K562 (cell line): ENCODE results near the gene FAM83F. TPM values are rescaled to one million over a fixed set of nuclear protein-coding genes. Genes with fewer than 3 reads are reported as not detected.
A peak's percentile ranks its signal among the peaks of the same experiment; 100 is the strongest.

ENCODE experiments used
- ATAC-seq: fragments of 200-7000 bp; cut with Tn5 transposase; 3 replicates; pipeline ENCODE4 v1.9.1; 2020; ENCODE audit warnings: moderate library complexity
- BruUV-seq: library from RNA; stranded (reverse); fragments of 400-500 nt; replicated peaks from 2 replicates; lab custom pipeline; 2021; lab: Mats Ljungman, UMichigan
- CTCF ChIA-PET: fragments of 300-600 bp; formaldehyde crosslinking; extraction: SDS; loops from one replicate; lab custom pipeline; 2021; ENCODE audit warnings: low intra/inter-chr PET ratio; lab: Yijun Ruan, JAX
- POLR2A ChIA-PET: fragments of 300-600, 350-650 bp; sonication (Branson Sonifier 250); formaldehyde crosslinking; extraction: SDS; loops from one replicate; lab custom pipeline; 2021; ENCODE audit warnings: antibody characterized with exemption, inconsistent platforms; lab: Yijun Ruan, JAX
- DNase-seq, 4 experiments: peaks; one replicate each; pipeline versions ENCODE4 v3.0.0 to v3.0.0-alpha.2; 2011 to 2018; ENCODE audit warnings: low spot score in 3 of 4, mixed read lengths in 3 of 4; ENCODE audit errors: extremely low read depth in 1 of 4
- FAIRE-seq: peaks from 2 replicates; lab custom pipeline; 2011; peaks lifted over from hg19 to GRCh38; lab: Jason Lieb, UNC
- H2AFZ ChIP-seq: 2 replicates; pipeline ENCODE4 v1.6.0; 2011; ENCODE audit warnings: low read depth, low read length, control low read depth, inconsistent platforms
- H3K27ac ChIP-seq: fragments of 200-600 bp; 3 replicates; pipeline ENCODE4 v1.8.0; 2011; ENCODE audit warnings: low read depth, mild to moderate bottlenecking, control low read depth, inconsistent platforms, low read length, moderate library complexity, mixed read lengths; ENCODE audit errors: extremely low read depth
- H3K27me3 ChIP-seq, 2 experiments: fragments of 300-600 bp in 1 of 2; 2 replicates in 1 of 2; 3 replicates in 1 of 2; pipeline versions ENCODE4 v1.6.0 to v1.8.0; 2011; ENCODE audit warnings: inconsistent platforms in 2 of 2, low read length in 2 of 2, mild to moderate bottlenecking in 1 of 2, mixed read lengths in 1 of 2, moderate library complexity in 1 of 2; ENCODE audit not compliant: control insufficient read depth in 2 of 2, insufficient read depth in 2 of 2
- H3K36me3 ChIP-seq: fragments of 300-600 bp; 3 replicates; pipeline ENCODE4 v1.8.0; 2011; ENCODE audit warnings: mild to moderate bottlenecking, low read length, inconsistent platforms; ENCODE audit not compliant: control insufficient read depth, insufficient read depth
- H3K4me1 ChIP-seq, 2 experiments: fragments of 200-600 bp in 1 of 2; replicated peaks in 1 of 2; 2 replicates in 1 of 2; 3 replicates in 1 of 2; pipeline versions ENCODE4 v1.5.1 to v1.8.0; 2011; ENCODE audit warnings: inconsistent platforms in 2 of 2, low read length in 2 of 2, mild to moderate bottlenecking in 1 of 2, mixed read lengths in 1 of 2, moderate library complexity in 1 of 2; ENCODE audit not compliant: control insufficient read depth in 2 of 2, insufficient read depth in 2 of 2
- H3K4me2 ChIP-seq: 2 replicates; pipeline ENCODE4 v1.6.1; 2011; ENCODE audit warnings: low read length, control low read depth, inconsistent platforms, mixed read lengths; ENCODE audit not compliant: insufficient read depth
- H3K4me3 ChIP-seq: fragments of 200-600 bp; sonication (generic), shearing (Covaris generic); 2 replicates; pipeline ENCODE4 v1.5.1; 2016; ENCODE audit warnings: control low read depth, inconsistent platforms
- H3K79me2 ChIP-seq: fragments of 200-600 bp; 3 replicates; pipeline ENCODE4 v1.8.0; 2011; ENCODE audit warnings: low read length, inconsistent platforms; ENCODE audit not compliant: control insufficient read depth, insufficient read depth
- H3K9ac ChIP-seq, 2 experiments: 2 replicates each; pipeline versions ENCODE4 v1.6.0 to v1.6.1; 2011; ENCODE audit warnings: low read depth in 2 of 2, low read length in 2 of 2, control low read depth in 1 of 2, inconsistent platforms in 1 of 2, mild to moderate bottlenecking in 1 of 2, mixed read lengths in 1 of 2; ENCODE audit not compliant: insufficient read depth in 1 of 2
- H3K9me1 ChIP-seq: one replicate; pipeline ENCODE4 v1.6.0; 2011; ENCODE audit warnings: inconsistent platforms, mild to moderate bottlenecking, low read length, moderate library complexity; ENCODE audit not compliant: control insufficient read depth, insufficient read depth
- H3K9me3 ChIP-seq: replicated peaks from 2 replicates; pipeline ENCODE4 v1.5.1; 2011; ENCODE audit warnings: low read depth, low read length, inconsistent platforms; ENCODE audit not compliant: control insufficient read depth, insufficient read depth
- H4K20me1 ChIP-seq: replicated peaks from 2 replicates; pipeline ENCODE4 v1.6.1; 2011; ENCODE audit warnings: low read length, inconsistent platforms, mixed read lengths; ENCODE audit not compliant: control insufficient read depth, insufficient read depth
- ARID2 ChIP-seq: fragments of 450-650 bp; IDR thresholded peaks from 2 replicates; pipeline ENCODE4 v1.6.1; 2017; ENCODE audit warnings: antibody characterized with exemption, mild to moderate bottlenecking
- LCOR ChIP-seq: sonication (generic); formaldehyde crosslinking; IDR thresholded peaks from 2 replicates; pipeline ENCODE4 v1.8.0; 2022; ENCODE audit warnings: mild to moderate bottlenecking, missing genetic modification reagents
- NCOA6 ChIP-seq: fragments of 450-650 bp; IDR thresholded peaks from 2 replicates; pipeline ENCODE4 v1.6.1; 2017; ENCODE audit warnings: mild to moderate bottlenecking
- TBL1XR1 ChIP-seq, 2 experiments: IDR thresholded peaks; 2 replicates each; pipeline ENCODE4 v1.6.1; 2012; ENCODE audit warnings: improper control_type of control experiment in 2 of 2, low read length in 2 of 2, mild to moderate bottlenecking in 1 of 2
- ZNF121 ChIP-seq: sonication (generic); formaldehyde crosslinking; conservative IDR thresholded peaks from 2 replicates; pipeline ENCODE4 v1.8.0; 2022; ENCODE audit warnings: missing genetic modification reagents
- WGBS: fragments of 100-300 bp; shearing (Covaris generic); methylation state at CpG from one replicate; pipeline ENCODE4 v1.1.6; 2016; ENCODE audit warnings: low coverage, mixed read lengths; ENCODE audit not compliant: insufficient coverage; ENCODE audit errors: missing lambda C conversion rate; 5-methylcytosine and 5-hydroxymethylcytosine counted together
- in situ Hi-C: fragments of 300-500 bp; cut with MboI; formaldehyde crosslinking; loops from 4 replicates; pipeline ENCODE4 v1.15.0; 2018; ENCODE audit warnings: inconsistent platforms, mixed read lengths
- intact Hi-C: fragments of 100-400 bp; cut with micrococcal nuclease; formaldehyde crosslinking; loops from 2 replicates; pipeline ENCODE4 v1.14.2; 2022
- polyA plus RNA-seq, 8 experiments: library from polyadenylated mRNA; depleted of rRNA in 4 of 8; stranded (reverse) in 5 of 8; unstranded in 3 of 8; fragments of >200 nt; fragmentation: Nextera tagmentation in 2 of 8; fragmentation: Illumina TruSeq in 1 of 8; extraction: Ambion mirVana in 2 of 8; extraction: Trizol in 1 of 8; gene quantifications; 2 replicates each; pipeline versions ENCODE4 v1.2.1 to v1.2.3, GENCODE V29; 2011 to 2014; ENCODE audit warnings: inconsistent platforms in 1 of 8, missing spikeins in 1 of 8
- total RNA-seq, 7 experiments: library from RNA; depleted of rRNA in 6 of 7; stranded (reverse); fragments of >200 nt in 6 of 7; fragmentation: Illumina TruSeq in 2 of 7; extraction: Trizol in 2 of 7; gene quantifications; 2 replicates each; pipeline versions ENCODE4 v1.2.1 to v1.2.3, GENCODE V29; 2011 to 2021; ENCODE audit warnings: low replicate concordance in 1 of 7
- TF ChIP-seq, protein P1 (sequence below): fragments of 450-650 bp; IDR thresholded peaks from 2 replicates; pipeline ENCODE4 v1.6.1; 2016
- TF ChIP-seq, protein P2 (sequence below): sonication (generic); formaldehyde crosslinking; IDR thresholded peaks from 2 replicates; pipeline ENCODE4 v1.8.0; 2023; ENCODE audit warnings: mild to moderate bottlenecking, missing genetic modification reagents

Gene FAM83F
- total and polyA plus RNA-seq, 9 of the 15 experiments (the other 6 are each of a cell fraction or from before 2014, with no cell fraction given): under 0.01 to 0.13 (median 0.04) TPM; not detected in 1

DNA sequence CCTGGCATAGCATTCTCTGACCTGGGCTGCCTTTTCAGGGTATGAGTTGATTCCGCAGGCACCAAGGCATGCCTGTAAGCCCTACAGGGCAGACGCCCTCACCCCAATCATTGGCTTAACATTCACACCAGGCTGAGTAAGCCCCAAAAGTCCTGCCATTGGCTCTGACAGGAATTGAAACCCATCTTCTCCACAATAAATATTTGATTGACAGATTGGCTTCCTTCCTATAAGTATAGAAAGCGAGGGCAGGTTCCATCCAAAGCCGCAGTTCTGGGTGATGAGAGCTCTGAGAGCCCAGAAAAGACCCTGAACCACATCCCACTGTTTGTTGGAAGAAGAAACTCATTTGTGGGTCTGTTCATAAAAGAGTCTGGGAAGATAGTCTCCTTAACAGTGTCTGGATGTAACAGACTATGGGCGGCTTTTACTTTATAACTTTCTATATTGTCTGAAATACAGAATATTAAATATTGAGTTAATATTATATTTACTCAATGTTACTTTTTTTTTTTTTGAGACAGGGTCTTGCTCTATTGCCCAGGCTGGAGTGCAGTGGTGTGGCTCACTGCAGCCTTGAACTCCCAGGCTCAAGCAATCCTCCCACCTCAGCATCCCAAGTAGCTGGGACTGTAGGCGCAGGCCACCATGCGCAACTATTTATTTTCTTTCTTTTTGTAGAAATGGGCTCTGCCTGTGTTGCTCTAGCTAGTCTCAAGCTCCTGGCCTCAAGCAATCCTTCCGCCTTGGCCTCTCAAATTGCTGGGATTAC is 46.8 kb downstream of the FAM83F start:
- Histone ChIP-seq H3K79me2 (peaks cover 12% of the 10 kb centered on the region; the same call in 2 of the 3 replicates), H4K20me1 (no peaks in the 10 kb centered on the region), H3K27ac (peak overlapping the region; percentile 62; the same call in 1 of the 3 replicates), H3K9me1 (peaks cover 6% of the 10 kb centered on the region), H3K9ac (peak overlapping the region in 1 of 2 experiments; percentile 47; a peak in 2 of 4 replicates), H3K9me3 (no peaks in the 10 kb centered on the region), H3K4me1 (peaks cover 12 to 49% of the 10 kb centered on the region in 2 experiments), H3K4me2 (peak overlapping the region; percentile 61), H3K27me3 (no peaks in the 10 kb centered on the region), H3K36me3 (no peaks in the 10 kb centered on the region), H3K4me3 (no peak overlapping the region), H2AFZ (peak overlapping the region; percentile 84)
- DNase-seq (no peak), ATAC-seq (no peak), FAIRE-seq (no peak)
- CTCF ChIA-PET: no interaction called here
- intact Hi-C loops (loop anchor here (5.0 kb wide), 3 partner anchors 136 to 306 kb away; partner anchors contain the start of genes ADSL and TNRC6B), in situ Hi-C loops (loop anchor here (5.0 to 10.0 kb wide), 2 partner anchors 143 to 311 kb away; no protein-coding TSS in a partner anchor)
- no TSS peak for BruUV-seq
- POLR2A ChIA-PET: interaction anchor here (1.0 to 2.4 kb wide), 5 partner anchors 136 to 519 kb away, joined by 3 to 6 read pairs (median 3); partner anchors contain the start of gene TNRC6B
- WGBS: 66% methylated on average over 8 of the region's 8 CpGs
- TF ChIP-seq ARID2 (no peak), TBL1XR1 (IDR thresholded peaks at IDR 0.05; ENCODE audit: low read length in 2 of 2) (no peak), ZNF121 (CRISPR knock-in tag) (peak; percentile 82), LCOR (CRISPR knock-in tag) (0 out of 2 replicates have a peak, but pooled peaks have one; percentile 22), NCOA6 (no peak)
- TF ChIP-seq, protein P1, sequence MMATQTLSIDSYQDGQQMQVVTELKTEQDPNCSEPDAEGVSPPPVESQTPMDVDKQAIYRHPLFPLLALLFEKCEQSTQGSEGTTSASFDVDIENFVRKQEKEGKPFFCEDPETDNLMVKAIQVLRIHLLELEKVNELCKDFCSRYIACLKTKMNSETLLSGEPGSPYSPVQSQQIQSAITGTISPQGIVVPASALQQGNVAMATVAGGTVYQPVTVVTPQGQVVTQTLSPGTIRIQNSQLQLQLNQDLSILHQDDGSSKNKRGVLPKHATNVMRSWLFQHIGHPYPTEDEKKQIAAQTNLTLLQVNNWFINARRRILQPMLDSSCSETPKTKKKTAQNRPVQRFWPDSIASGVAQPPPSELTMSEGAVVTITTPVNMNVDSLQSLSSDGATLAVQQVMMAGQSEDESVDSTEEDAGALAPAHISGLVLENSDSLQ: peak; percentile 37; the same call in 1 of the 2 replicates
- TF ChIP-seq, protein P2, sequence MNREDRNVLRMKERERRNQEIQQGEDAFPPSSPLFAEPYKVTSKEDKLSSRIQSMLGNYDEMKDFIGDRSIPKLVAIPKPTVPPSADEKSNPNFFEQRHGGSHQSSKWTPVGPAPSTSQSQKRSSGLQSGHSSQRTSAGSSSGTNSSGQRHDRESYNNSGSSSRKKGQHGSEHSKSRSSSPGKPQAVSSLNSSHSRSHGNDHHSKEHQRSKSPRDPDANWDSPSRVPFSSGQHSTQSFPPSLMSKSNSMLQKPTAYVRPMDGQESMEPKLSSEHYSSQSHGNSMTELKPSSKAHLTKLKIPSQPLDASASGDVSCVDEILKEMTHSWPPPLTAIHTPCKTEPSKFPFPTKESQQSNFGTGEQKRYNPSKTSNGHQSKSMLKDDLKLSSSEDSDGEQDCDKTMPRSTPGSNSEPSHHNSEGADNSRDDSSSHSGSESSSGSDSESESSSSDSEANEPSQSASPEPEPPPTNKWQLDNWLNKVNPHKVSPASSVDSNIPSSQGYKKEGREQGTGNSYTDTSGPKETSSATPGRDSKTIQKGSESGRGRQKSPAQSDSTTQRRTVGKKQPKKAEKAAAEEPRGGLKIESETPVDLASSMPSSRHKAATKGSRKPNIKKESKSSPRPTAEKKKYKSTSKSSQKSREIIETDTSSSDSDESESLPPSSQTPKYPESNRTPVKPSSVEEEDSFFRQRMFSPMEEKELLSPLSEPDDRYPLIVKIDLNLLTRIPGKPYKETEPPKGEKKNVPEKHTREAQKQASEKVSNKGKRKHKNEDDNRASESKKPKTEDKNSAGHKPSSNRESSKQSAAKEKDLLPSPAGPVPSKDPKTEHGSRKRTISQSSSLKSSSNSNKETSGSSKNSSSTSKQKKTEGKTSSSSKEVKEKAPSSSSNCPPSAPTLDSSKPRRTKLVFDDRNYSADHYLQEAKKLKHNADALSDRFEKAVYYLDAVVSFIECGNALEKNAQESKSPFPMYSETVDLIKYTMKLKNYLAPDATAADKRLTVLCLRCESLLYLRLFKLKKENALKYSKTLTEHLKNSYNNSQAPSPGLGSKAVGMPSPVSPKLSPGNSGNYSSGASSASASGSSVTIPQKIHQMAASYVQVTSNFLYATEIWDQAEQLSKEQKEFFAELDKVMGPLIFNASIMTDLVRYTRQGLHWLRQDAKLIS: 0 out of 2 replicates have a peak, but pooled peaks have one; percentile 31
